ENCODE measurements around the gene TENM3. TPM values are rescaled to one million over a fixed set of nuclear protein-coding genes. Genes with fewer than 3 reads are reported as not detected.

Gene TENM3
- total RNA-seq, 2 donors from 2014 or later, result 21.4 to 52.3 TPM

- TF ChIP-seq CTCF (IDR thresholded peaks at IDR 0.05) (no peak), POLR2AphosphoS5 (IDR thresholded peaks at IDR 0.05) (no peak), POLR2A (IDR thresholded peaks at IDR 0.05) (no peak)
- no peaks in the 10 kb centered on the region for H3K4me1 ChIP-seq (replicated peaks)
- intact Hi-C loops (cut with DNase I), result no loop called here
- no peaks in the 10 kb centered on the region for H3K36me3 ChIP-seq
- H3K4me3 ChIP-seq, result no peak overlapping the region
- WGBS, result 92% methylated on average over 6 of the region's 6 CpGs
- DNase-seq (ENCODE audit: low spot score), result no peak
- no peak overlapping the region for H3K27ac ChIP-seq
- no peaks in the 10 kb centered on the region for H3K27me3 ChIP-seq (replicated peaks; ENCODE audit: insufficient read depth)
- no peaks in the 10 kb centered on the region for H3K9me3 ChIP-seq
Measured at GRCh38 chr4:182760551-182761043, 517.4 kb downstream of the TENM3 start.

GRCh38 chr4:182764137-182764536, 520.9 kb downstream of the TENM3 start:
- DNase-seq (ENCODE audit: low spot score), result no peak
- TF ChIP-seq CTCF (IDR thresholded peaks at IDR 0.05) (no peak), POLR2A (IDR thresholded peaks at IDR 0.05) (no peak), POLR2AphosphoS5 (IDR thresholded peaks at IDR 0.05) (no peak)
- no peaks in the 10 kb centered on the region for H3K4me1 ChIP-seq (replicated peaks)
- H3K4me3 ChIP-seq, result no peak overlapping the region
- no peaks in the 10 kb centered on the region for H3K27me3 ChIP-seq (replicated peaks; ENCODE audit: insufficient read depth)
- H3K27ac ChIP-seq, result no peak overlapping the region
- WGBS, result 86% methylated on average over 4 of the region's 4 CpGs
- intact Hi-C loops (cut with DNase I), result no loop called here
- H3K9me3 ChIP-seq, result no peaks in the 10 kb centered on the region
- no peaks in the 10 kb centered on the region for H3K36me3 ChIP-seq

GRCh38 chr4:182764642-182765041, 521.4 kb downstream of the TENM3 start:
- 97% methylated on average over 8 of the region's 8 CpGs for WGBS
- Histone ChIP-seq H3K4me3 (no peak overlapping the region), H3K4me1 (replicated peaks) (no peaks in the 10 kb centered on the region), H3K36me3 (no peaks in the 10 kb centered on the region), H3K27me3 (replicated peaks; ENCODE audit: insufficient read depth) (no peaks in the 10 kb centered on the region), H3K27ac (no peak overlapping the region), H3K9me3 (no peaks in the 10 kb centered on the region)
- no peak for DNase-seq (ENCODE audit: low spot score)
- TF ChIP-seq POLR2A (IDR thresholded peaks at IDR 0.05), result no peak
- no peak for TF ChIP-seq POLR2AphosphoS5 (IDR thresholded peaks at IDR 0.05)
- TF ChIP-seq CTCF (IDR thresholded peaks at IDR 0.05), result no peak
- intact Hi-C loops (cut with DNase I), result no loop called here

- Histone ChIP-seq H3K27ac (no peak overlapping the region), H3K9me3 (no peaks in the 10 kb centered on the region), H3K4me3 (no peak overlapping the region), H3K27me3 (replicated peaks; ENCODE audit: insufficient read depth) (no peaks in the 10 kb centered on the region), H3K4me1 (replicated peaks) (no peaks in the 10 kb centered on the region), H3K36me3 (no peaks in the 10 kb centered on the region)
- 65% methylated on average over 7 of the region's 7 CpGs for WGBS
- intact Hi-C loops (cut with DNase I), result no loop called here
- TF ChIP-seq POLR2AphosphoS5 (IDR thresholded peaks at IDR 0.05) (no peak), POLR2A (IDR thresholded peaks at IDR 0.05) (no peak), CTCF (IDR thresholded peaks at IDR 0.05) (no peak)
- DNase-seq (ENCODE audit: low spot score), result no peak
Measured at GRCh38 chr4:182765987-182766856, 523.0 kb downstream of the TENM3 start.

- intact Hi-C loops (cut with DNase I), result no loop called here
- DNase-seq (ENCODE audit: low spot score), result no peak
- H3K27ac ChIP-seq, result no peak overlapping the region
- no peaks in the 10 kb centered on the region for H3K36me3 ChIP-seq
- 98% methylated on average over 5 of the region's 5 CpGs for WGBS
- H3K4me3 ChIP-seq, result no peak overlapping the region
- no peaks in the 10 kb centered on the region for H3K27me3 ChIP-seq (replicated peaks; ENCODE audit: insufficient read depth)
- H3K4me1 ChIP-seq (replicated peaks), result no peaks in the 10 kb centered on the region
- no peak for TF ChIP-seq POLR2AphosphoS5 (IDR thresholded peaks at IDR 0.05)
- no peak for TF ChIP-seq CTCF (IDR thresholded peaks at IDR 0.05)
- TF ChIP-seq POLR2A (IDR thresholded peaks at IDR 0.05), result no peak
- H3K9me3 ChIP-seq, result no peaks in the 10 kb centered on the region
Measured at GRCh38 chr4:182766857-182767250, 523.7 kb downstream of the TENM3 start.
